Prostate gland (tissue), 2 donors: Measurements from ENCODE around the gene C19orf12.

Experiments
- CTCF ChIP-seq, 4 experiments: fragments of 200-600 bp in 2 of 4; fragments of 450-650 bp in 2 of 4; sonication (generic) in 2 of 4; IDR thresholded peaks; 1 replicate in 3 of 4; 2 replicates in 1 of 4; pipeline ENCODE4 v1.5.1; 2016 to 2019; ENCODE audit warnings: antibody characterized with exemption in 4 of 4, mild to moderate bottlenecking in 2 of 4, moderate library complexity in 2 of 4
- POLR2A ChIP-seq: fragments of 450-650 bp; IDR thresholded peaks from one replicate; pipeline ENCODE4 v1.6.1; 2016; ENCODE audit warnings: antibody characterized with exemption, mild to moderate bottlenecking
- POLR2AphosphoS5 ChIP-seq: sonication (generic); formaldehyde crosslinking; IDR thresholded peaks from one replicate; pipeline ENCODE4 v1.6.1; 2017; ENCODE audit warnings: antibody characterized with exemption

GRCh38 chr19:29727906-29728305 lies 12.8 kb upstream of the C19orf12 start:
- no peak for TF ChIP-seq POLR2A
- no peak for TF ChIP-seq CTCF (IDR thresholded peaks at IDR 0.05)
- no peak for TF ChIP-seq POLR2AphosphoS5
